NCI-H1694 (cell line): ENCODE data around the gene RANGAP1.
A peak's percentile ranks its signal among the peaks of the same experiment; 100 is the strongest.

Experiments used
- DNase-seq: peaks from one replicate; lab custom pipeline; 2025; lab: John Stamatoyannopoulos, UW

RANGAP1 gene, protein sequence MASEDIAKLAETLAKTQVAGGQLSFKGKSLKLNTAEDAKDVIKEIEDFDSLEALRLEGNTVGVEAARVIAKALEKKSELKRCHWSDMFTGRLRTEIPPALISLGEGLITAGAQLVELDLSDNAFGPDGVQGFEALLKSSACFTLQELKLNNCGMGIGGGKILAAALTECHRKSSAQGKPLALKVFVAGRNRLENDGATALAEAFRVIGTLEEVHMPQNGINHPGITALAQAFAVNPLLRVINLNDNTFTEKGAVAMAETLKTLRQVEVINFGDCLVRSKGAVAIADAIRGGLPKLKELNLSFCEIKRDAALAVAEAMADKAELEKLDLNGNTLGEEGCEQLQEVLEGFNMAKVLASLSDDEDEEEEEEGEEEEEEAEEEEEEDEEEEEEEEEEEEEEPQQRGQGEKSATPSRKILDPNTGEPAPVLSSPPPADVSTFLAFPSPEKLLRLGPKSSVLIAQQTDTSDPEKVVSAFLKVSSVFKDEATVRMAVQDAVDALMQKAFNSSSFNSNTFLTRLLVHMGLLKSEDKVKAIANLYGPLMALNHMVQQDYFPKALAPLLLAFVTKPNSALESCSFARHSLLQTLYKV

DNA sequence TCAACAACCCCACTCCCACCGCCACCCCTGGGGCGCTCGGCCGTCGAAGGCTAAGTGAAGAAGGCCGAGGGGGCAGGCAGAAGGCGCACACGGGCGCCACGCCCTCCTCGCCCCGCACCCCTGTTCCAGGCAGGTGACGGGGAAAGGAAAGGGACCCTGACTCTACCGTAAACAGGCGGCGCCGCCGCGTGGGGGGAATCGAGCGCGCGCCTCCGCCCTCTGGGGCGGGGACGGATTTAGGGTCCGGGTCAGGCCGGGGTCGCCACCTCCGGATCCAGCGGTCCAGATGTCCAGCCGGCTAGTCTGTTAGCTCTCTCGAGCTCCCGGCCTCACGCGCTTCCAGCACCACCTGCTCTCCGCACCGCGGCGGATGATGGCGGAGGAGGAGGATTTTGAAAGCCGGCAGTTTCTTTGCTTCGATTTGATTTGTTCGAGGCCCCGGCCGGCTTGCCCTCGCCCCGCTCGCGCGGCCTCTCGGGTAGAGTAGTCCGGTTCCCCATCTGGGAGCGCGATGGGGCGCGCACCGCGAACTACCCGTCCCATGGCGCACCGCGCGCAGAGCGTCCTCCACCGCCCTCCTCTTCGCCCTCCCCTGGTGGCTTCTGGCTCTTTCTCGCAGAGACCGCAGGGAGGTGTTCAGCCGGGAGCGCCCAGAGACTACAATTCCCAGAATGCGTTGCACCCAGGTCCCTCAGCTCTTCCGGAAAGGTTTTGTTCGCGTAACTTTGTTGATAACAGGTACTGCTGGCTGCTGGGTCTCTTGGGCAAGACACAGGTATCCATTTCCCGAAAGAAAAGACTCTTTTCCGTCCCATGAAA, at the start of gene RANGAP1:
TSS of gene RANGAP1 (minus strand) at position 368 of the 819 bp plus-strand sequence. CDS start 5,143 bp downstream, outside the sequence.
- peak; percentile 98 for DNase-seq

DNA sequence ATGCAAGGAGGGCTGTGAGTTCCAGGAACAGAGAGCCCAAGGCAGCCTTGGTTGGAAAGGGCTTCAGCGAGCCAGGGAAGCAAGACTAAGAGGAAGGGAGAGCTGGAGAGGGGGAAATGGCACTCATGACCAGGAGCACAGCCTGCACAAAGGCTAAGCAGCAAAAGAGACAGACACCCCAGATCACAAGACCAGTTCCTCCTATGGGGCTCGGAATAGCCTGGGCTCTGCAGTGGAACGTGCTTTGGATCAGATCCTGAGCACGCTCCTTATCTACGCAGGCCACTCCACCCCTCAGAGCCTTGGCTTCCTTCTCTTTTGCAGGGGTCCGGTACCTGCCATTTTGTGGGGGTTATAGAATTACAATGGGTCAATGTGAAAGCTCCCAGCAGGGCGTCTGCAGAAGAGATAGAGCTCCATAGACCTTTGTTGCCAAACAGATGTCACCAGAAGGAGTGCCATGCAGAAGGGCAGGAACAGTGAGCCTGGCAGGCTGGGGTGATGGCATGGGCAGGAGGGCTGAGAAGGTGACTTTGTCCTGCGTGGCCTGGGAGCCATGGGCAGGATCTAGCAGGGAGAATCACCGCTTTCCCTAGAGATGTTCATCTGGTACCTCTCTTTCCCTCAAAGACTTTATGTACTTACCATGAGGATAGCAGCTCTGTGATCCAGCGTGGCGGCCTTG, 49.1 kb upstream of the RANGAP1 start:
- DNase-seq: no peak

DNA sequence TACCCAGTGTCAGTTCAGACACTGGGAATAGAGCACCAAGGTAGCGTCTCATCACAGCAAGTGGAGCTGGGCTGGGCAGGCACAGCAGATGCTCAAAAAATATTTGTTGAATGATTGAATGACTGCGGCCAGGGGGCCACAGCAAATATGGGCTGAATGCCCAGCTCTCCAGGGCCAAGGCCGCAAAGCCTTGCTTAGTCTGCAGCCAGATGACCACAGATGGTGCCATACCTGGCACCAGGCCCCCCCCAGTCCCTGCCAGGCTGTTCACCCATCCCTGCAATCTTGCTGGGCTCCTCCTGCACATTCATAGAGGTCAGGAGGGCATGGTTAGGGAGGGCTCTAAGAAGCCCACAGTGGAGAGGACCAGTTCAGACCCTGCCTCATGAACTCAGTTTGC, 48.2 kb upstream of the RANGAP1 start:
- DNase-seq: no peak

DNA sequence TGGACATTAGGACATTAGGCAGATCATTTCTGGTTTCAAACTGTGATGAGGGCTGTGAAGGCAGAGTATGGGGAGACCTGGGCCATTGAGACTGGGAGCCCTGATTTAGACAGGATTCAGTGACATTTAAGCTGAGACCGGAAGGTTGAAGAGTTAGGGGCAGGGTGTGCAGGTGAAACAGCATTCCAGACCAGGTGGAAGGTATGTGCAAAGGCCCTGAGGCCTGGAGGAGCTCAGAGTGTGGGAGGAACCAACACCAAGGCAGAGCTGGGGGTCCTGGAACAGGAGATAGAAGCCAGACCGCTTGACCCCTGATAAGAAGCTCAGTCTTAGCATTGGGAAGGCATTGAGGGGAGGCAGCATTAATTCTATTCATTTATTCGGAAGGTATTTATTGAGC, 47.8 kb upstream of the RANGAP1 start:
- no peak for DNase-seq

DNA sequence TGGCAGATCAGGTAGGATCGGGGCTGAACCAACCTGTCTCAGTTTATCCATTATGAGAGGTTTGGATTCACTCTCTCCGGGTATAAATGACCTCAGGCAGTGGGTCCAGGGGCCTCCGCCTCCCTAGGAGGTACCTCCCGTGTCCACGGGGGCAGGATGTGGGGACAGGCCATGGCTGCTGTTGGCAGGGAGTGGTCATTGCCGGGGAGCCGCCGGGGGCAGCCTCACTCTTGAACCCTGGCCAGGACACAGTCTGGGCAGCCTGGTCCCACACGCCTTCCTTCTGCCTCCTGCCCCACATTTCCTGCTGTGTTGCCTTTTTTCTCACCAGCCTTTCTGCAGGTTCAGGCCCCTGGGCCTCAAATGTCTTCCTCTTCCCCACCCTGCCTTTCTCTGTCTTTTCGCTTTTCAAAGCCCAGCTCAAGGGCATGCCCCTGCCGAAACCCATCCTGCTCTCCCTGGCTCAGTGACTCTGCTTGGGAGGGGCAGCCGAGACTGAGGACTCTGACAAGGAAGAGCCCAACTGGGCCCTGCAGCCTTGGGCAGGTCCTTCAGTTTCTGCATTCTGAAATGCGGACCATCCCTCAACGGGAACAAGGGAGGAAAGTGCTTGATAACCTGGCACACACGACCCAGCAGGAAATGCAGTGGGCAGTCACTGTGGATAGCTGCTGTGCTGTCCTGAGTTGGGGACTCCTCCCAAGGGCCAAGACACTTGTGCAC, 46.4 kb upstream of the RANGAP1 start:
- DNase-seq: no peak

DNA sequence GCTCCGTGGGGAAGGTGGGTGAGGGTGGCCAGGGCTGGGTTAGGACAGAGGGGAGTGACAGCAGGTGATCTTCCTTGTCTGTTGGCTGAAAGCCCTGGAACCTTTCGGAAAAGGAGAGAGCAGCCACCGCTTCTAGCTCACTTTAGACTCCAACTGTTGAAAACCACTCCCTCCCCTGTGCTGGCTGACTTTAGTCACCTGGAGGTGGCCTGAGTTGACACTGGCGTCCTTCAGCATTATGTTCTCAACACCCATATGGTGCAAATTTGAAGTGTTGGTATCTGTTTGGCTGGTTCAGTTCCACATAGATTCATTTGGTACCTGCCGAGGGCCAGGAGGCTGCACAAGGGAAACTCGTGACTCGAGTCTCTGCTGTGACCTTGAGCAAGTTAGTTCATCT, 44.2 kb upstream of the RANGAP1 start:
- no peak for DNase-seq

DNA sequence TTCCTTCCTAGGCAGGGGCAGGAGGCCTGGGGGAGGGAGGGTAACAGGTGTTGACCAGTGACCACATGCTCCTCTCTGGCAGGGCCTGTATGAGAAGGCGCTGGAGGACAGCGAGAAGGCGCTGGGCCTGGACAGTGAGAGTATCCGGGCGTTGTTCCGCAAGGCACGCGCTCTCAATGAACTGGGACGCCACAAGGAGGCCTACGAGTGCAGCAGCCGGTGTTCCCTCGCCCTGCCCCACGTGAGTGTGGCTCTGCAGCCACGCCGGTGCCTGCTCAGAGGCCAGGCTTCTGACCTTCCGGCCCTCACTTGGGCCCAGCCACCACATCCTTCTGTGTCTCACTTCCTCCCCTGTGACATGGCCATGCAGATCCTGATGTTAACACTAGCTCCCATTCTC, 41.1 kb upstream of the RANGAP1 start:
- DNase-seq: no peak

DNA sequence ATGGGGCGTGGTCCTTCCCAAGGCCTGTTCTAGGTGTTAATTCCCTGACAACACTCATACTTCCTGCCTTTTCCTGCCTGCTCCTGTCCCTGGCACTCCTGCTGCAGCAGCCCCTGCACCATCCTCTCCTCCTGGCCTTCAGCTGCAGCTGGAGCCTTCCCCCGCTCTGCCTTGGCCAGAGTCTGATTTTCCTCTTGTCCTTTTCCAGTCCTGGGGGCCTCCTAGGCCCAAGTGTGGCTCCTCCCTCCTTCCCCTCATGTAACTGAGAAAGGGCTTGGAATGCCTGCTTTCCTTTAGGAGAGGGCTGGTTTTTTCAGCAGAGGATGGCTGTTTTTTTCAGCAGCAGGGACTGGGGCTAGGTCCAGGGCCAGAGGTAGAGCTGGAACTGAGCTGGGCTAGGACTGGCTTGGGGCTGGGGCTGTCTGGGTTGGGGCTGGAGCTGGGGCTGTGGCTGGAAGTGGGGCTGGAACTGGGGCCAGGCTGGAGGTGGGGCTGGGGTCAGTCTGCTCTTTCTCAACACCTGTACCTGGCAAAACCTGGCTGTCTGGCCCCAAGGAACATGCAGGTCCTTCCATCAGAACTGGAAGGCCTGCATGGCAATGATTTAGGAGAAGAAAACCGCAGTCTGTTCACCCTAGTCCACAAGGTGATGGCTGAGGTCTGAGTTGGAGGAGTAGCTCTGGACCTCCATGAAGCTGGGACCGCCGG, 39.0 kb upstream of the RANGAP1 start:
- DNase-seq: no peak

DNA sequence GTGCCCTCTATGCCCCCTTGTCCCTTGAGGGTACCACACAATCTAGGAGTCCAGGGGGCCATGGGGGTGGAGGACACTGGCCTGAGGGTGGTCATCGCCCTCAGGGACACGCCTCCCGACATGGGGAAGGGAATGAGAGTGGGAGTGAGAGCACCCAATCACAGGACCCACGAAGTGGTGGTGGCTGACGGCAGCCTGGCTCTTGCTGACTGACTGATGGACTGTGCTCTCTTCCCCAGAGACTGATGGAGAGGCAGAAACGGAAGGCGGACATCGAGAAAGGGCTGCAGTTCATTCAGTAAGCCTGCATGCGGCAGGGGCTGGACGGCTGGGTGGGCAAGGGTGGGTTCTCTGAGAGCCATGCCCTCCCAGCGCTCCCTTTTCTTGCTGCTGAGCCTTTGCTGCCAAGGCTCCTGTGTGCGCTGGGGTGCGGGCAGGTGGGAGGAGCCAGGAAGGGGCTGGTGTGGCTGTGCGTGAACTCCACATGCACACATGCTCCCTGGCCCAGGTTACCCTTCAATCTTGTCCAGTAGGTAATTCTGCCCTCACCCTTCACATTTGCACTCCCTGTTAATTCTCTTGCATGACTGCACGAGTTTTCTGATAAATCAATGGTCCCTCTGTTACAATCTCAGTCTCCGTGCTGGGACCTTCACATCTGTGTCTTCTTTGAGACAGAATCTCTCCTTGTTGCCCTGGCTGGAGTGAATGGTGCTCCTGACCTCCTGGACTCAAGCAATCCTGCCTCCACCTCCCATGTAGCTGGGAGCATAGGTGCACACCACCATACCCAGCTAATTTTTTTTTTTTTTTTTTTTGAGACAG, 34.6 kb upstream of the RANGAP1 start:
- DNase-seq: no peak

DNA sequence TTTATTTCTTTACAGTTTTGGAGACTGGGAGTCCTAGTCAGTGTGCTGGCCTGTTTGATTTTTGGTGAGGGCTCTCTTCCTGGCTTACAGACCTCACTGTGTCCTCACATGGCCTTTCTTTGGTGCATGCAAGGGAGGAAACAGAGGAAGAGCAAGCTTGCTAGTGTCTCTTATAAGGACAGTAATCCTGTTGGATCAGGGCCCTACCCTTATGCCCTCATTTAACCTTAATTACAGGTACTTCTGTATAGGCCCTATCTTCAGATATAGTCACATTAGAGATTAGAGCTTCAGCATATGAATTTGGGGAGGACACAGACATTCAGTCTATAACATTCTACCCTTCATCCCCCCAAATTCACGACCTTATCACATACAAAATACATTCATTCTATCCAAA, 29.6 kb upstream of the RANGAP1 start:
- no peak for DNase-seq

DNA sequence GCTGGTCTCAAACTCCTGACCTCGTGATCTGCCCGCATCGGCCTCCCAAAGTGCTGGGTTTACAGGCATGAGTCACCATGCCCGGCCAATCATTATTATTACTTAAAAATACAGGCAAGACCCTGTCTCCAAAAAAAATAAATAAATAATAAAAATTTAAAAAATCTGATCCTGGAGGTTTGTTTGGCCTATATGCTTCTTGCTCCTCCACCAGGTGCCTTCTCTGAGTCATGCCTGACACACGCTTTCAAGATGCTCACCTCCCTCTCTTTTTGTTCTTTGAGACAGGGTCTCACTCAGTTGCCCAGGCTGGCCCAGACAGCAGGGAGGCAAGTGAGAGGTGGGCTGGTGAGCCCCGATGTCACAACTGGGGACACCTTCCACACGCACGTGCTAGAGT, 28.8 kb upstream of the RANGAP1 start:
- no peak for DNase-seq

DNA sequence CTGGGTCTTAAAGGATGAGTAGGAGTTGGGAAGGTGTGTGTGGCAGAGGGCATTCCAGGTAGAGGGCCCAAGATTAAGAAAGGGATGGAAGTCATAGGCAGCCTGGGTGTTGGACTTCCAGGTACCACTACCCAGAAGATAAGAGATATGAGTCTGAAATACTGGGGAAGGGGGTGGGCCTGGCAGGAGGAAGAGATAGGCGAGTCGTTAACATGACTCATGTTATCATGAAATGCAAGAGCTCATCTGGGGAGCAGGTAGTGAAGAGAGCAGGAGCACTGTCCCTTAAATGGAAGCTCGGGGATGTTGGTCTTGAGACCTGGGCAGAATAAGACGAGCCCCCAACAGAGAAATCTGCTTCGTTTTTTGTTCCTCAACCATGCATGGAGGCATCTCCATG, 25.5 kb upstream of the RANGAP1 start:
- DNase-seq: no peak

DNA sequence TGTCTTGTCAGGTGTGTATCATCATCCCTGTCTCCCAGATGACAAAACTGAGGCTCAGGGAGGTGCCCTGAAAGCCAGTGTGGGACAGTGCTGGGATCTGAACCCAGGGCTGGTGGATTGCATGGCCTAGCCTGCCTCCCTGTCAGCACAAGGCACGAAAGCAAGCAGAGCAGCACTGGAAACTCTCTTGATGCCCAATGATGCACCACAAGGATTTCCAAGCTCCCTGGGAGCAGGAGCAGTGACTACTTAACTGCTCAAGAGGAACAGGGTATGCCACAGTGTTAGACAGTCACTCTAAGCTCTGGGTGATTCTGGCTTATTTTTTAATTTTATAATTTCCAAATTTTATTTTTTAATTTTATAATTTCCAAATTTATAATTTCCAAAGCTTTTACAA, 24.3 kb upstream of the RANGAP1 start:
- no peak for DNase-seq

DNA sequence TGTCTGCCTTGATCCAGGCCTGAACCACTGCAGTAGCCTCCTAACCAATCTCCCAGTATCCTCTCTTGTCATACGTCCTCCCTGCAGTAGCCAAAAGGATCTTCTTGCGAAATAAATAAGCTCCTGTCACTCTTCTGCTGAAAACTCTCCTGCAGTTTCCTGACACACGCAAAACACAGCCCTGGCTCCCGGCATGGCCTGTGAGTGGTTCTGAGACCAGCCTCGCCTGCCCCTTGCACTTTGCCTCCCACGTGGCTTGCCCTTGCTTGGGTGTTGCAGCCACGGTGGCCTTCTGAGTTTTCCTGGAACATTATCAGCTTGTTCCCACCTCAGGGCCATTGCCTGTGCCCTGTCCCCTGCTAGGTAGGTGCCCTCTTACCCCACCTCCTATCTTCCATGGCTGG, 22.6 kb upstream of the RANGAP1 start:
- no peak for DNase-seq

DNA sequence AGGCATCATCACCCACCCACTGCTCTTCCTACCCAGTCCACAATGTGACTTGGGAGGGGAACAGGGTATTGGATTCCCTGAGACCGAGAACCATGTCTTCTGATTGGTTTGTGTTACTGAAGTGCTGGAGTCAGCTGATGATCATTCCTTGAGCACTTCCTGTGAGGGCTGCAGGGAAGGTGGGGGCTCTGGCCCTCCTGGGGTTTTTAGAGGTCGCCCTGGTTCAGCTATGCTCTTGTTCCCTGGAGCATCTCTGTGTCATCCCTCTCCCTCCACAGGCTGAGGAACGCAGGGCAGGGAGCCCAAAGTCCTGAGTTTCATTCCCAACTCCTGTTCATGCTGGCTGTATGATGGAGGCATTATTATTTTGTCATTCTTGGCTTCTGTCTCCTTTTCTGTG, 22.1 kb upstream of the RANGAP1 start:
- DNase-seq: no peak

DNA sequence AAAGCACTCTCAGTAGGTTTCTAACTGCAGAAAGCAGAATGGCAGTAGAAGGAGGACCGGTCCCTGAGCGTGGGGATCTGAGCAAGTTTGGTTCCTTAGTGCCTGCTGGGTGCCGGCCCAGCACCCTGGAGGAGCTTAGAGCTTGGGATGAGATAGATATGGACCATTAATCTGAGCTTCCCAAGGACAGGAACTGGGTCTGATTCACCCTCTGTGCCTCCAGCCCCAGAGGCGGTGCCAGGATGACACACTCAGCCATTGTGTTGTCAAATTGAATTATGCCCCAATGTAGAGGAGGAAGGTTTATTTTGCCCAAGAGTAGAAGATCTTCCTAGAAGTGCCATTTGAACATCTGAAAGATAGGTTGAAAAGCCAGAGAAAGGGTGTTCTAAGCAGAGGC, 19.7 kb upstream of the RANGAP1 start:
- DNase-seq: no peak

DNA sequence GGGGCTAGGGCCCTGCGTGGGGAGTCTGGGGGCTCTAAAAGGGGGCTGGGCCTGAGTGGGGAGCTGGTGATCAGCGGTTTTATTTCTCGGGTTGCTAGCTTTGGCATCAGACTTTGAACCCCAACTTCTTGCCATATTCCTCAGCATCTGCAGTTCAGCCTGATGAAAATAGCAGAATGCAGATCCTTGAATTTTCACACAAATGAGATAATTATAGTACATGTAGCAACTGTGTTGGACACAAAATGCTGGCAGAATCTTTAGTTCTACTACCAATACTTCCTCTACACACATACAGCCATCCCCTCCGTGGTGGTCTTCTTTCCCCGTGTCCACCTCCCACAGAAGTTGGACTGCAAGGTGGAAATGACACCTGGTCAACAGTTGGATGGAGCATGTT, 16.8 kb upstream of the RANGAP1 start:
- no peak for DNase-seq

DNA sequence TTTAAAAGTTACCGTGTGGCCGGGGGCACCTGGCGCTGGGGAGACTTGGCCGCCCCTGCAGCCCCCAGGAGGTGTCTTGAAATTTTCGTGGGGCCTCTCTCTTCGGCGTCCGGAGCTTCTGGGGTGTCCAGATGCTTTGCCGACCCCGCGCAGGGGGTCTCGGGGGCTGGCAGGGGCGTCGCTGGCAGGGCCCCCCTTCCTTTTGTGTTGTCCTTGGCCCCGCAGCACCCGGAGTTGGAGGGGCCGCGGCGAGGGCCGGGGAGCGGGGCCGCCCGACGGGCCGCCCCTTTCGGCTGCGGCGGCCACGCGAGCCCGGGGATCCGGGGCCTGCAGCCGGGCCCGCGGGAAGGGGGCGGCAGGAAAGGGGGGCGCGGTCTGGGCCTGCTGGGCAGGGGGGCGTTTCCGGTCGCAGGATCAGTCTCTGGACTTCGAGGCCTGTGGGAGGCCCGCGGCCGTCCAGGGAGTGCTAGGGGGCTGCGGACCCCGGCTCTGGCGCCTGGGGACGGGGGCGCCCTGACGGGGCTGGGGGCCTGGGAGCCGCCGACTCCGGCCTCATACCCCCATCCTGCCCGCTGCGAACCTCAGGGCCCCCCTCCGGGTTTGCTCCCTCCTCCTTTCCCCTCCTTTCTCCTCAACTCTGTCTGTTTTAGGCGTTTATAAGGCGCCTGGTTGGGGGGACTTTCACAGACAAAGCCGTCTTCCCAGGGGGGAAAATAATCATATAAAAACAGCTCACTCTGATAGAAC, 16.2 kb upstream of the RANGAP1 start:
- DNase-seq: no peak
